Motor neuron (in vitro differentiated cells): Measurements from ENCODE around the gene HLA-DOA. TPM values are rescaled to one million over a fixed set of nuclear protein-coding genes. Genes with fewer than 3 reads are reported as not detected.

Source experiments
- ATAC-seq, 8 experiments: fragments of 200-7000 bp; cut with Tn5 transposase; replicated peaks in 6 of 8; 2 replicates each; pipeline ENCODE4 v1.8.0; 2021; ENCODE audit warnings: mild to moderate bottlenecking in 8 of 8, moderate library complexity in 8 of 8
- H3K27ac ChIP-seq, 2 donors: fragments of 250-450 bp; sonication (Bioruptor Pico); 2 replicates each; pipeline ENCODE4 v1.9.0; 2021; ENCODE audit warnings: antibody characterized with exemption in 2 of 2, mild to moderate bottlenecking in 2 of 2, moderate library complexity in 1 of 2
- H3K4me1 ChIP-seq, 2 donors: fragments of 250-450 bp; sonication (Bioruptor Pico); replicated peaks in 1 of 2; 2 replicates each; pipeline ENCODE4 v1.6.1; 2021; ENCODE audit warnings: antibody characterized with exemption in 2 of 2, mild to moderate bottlenecking in 2 of 2, moderate library complexity in 1 of 2
- H3K4me3 ChIP-seq, 5 donors: fragments of 250-450 bp; sonication (Bioruptor Pico); 2 replicates each; pipeline ENCODE4 v1.9.0; 2021; ENCODE audit warnings: antibody characterized with exemption in 5 of 5, mild to moderate bottlenecking in 5 of 5, moderate library complexity in 4 of 5
- WGBS, 10 experiments: fragments of 450-650 bp; shearing (Covaris generic); methylation state at CpG; one replicate each; pipeline ENCODE4 v1.0.0; 2022; 5-methylcytosine and 5-hydroxymethylcytosine counted together
- in situ Hi-C, 9 experiments: fragments of 400-800 bp; cut with MboI; loops; one replicate each; pipeline ENCODE4 v1.15.0; 2021; ENCODE audit warnings: low sequenced_read_pairs in 9 of 9, low pct_unique_long_range_greater_than_20kb in 2 of 9; ENCODE audit not compliant: unreplicated experiment in 9 of 9
- total RNA-seq, 8 experiments: library from RNA; unstranded; fragments of 300-600 nt; gene quantifications; 2 replicates each; pipeline versions ENCODE4 v1.2.3 to v1.2.4, GENCODE V29; 2022

HLA-DOA gene
- total RNA-seq, 8 experiments from 2014 or later = 0.21 to 1.3 (median 0.54) TPM

DNA sequence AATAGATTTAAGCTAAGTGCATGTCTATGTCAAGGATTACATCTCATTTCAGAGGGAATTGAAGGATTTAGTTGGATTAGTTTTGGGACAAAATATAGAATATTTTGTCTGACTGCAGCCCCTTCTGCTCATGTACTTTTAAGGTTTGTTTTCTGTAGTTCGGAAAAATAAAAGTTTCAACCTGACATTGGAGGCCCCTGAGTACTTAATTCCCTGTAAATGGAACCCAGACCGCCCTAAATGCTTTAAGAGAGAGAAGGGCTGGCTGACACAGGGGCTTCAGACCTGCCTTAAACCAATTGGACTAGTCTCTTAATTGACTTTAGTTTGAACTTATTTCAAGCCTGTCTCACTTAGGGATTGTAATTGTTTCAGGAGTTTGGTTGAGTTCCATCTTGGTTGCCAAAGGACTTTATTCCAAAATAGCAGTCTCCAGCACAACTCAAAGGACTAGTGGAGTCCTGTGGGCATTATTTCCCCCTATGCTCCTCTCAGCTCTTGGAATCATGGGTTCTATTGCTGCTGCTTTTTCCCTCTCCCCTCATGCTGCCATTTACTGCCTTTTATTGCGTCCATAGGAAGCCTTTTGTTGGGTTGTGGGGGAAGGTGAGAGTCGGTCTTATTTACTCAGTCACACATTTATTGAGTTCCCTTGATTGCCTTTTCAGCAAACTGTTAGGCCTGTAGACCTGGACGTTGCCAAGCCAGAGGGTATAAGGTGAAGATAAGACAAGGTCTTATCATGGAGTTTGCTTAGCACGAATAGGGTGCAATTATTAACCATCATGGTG is 26.5 kb downstream of the HLA-DOA start:
- no peak overlapping the region for H3K4me3 ChIP-seq
- no peak overlapping the region for H3K27ac ChIP-seq
- in situ Hi-C loops = loop anchor here in 4 of 9 experiments (25.0 kb wide), 1 partner anchor 96 kb away; no protein-coding TSS in a partner anchor
- 0 to 89% (median 58%) methylated on average over 1 to 6 of the region's 6 CpGs for WGBS, 10 experiments
- H3K4me1 ChIP-seq = no peaks in the 10 kb centered on the region
- peak in 7 of 8 experiments; percentile 0 to 4 (median 1) for ATAC-seq

GRCh38 chr6:32982084-32982701 is 27.2 kb downstream of the HLA-DOA start:
- 34 to 83% (median 75%) methylated on average over 2 to 8 of the region's 8 CpGs; no CpG with 5 or more reads in 2 of the 10 experiments for WGBS, 10 experiments
- in situ Hi-C loops = loop anchor here in 4 of 9 experiments (25.0 kb wide), 1 partner anchor 95 kb away; no protein-coding TSS in a partner anchor
- H3K27ac ChIP-seq = no peak overlapping the region
- H3K4me3 ChIP-seq = no peak overlapping the region
- no peaks in the 10 kb centered on the region for H3K4me1 ChIP-seq
- ATAC-seq = no peak

GRCh38 chr6:32980488-32981038 is 28.8 kb downstream of the HLA-DOA start:
- H3K4me3 ChIP-seq = no peak overlapping the region
- no peak overlapping the region for H3K27ac ChIP-seq
- ATAC-seq = peak in 4 of 8 experiments; percentile 3 to 9 (median 5)
- in situ Hi-C loops = loop anchor here in 4 of 9 experiments (25.0 kb wide), 1 partner anchor 93 kb away; no protein-coding TSS in a partner anchor
- 78 to 95% (median 85%) methylated on average over 3 to 5 of the region's 11 CpGs; no CpG with 5 or more reads in 5 of the 10 experiments for WGBS, 10 experiments
- H3K4me1 ChIP-seq = peaks cover 7 to 10% of the 10 kb centered on the region in 2 donors

DNA sequence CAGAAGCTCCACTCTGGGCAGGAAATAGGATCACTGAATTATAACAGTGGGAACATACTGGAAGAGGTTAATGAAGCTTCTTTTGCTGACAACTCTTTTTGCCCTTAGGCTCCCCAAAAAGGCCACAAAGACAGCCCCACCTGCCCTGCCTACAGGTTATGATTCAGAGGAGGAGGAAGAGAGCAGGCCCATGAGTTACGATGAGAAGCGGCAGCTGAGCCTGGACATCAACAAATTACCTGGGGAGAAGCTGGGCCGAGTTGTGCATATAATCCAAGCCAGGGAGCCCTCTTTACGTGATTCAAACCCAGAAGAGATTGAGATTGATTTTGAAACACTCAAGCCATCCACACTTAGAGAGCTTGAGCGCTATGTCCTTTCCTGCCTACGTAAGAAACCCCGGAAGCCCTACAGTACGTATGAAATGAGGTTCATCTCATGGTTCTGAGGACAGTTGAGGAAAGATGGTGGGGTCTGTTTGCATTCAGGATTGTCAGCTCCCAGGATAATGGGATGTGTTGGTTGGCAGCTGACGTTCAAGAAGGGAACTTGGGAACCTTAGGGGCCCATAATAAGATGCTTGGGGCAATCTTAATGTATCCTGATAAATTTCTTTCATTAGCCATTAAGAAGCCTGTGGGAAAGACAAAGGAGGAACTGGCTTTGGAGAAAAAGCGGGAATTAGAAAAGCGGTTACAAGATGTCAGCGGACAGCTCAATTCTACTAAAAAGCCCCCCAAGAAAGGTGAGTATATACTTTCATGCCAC is 29.5 kb downstream of the HLA-DOA start:
- no peak overlapping the region for H3K4me3 ChIP-seq
- 79 to 100% (median 98%) methylated on average over 1 to 9 of the region's 12 CpGs; no CpG with 5 or more reads in 2 of the 10 experiments for WGBS, 10 experiments
- in situ Hi-C loops = loop anchor here in 4 of 9 experiments (25.0 kb wide), 1 partner anchor 93 kb away; no protein-coding TSS in a partner anchor

GRCh38 chr6:32977953-32978324 is 31.5 kb downstream of the HLA-DOA start:
- peaks cover 13 to 15% of the 10 kb centered on the region in 2 donors for H3K4me1 ChIP-seq
- no peak overlapping the region for H3K27ac ChIP-seq
- no peak overlapping the region for H3K4me3 ChIP-seq
- in situ Hi-C loops = loop anchor here in 4 of 9 experiments (25.0 kb wide), 1 partner anchor 91 kb away; no protein-coding TSS in a partner anchor
- ATAC-seq = no peak
- 77 to 100% (median 90%) methylated on average over 4 to 7 of the region's 7 CpGs; no CpG with 5 or more reads in 1 of the 10 experiments for WGBS, 10 experiments

More for the DNA sequence above, 29.5 kb downstream of the HLA-DOA start:
- no peak for ATAC-seq
- H3K4me1 ChIP-seq = peaks cover 13 to 14% of the 10 kb centered on the region in 2 donors
- no peak overlapping the region for H3K27ac ChIP-seq

- no peak for ATAC-seq
- 66 to 100% (median 94%) methylated on average over 1 to 9 of the region's 10 CpGs for WGBS, 10 experiments
- H3K4me1 ChIP-seq = peaks cover 13 to 15% of the 10 kb centered on the region in 2 donors
- in situ Hi-C loops = loop anchor here in 4 of 9 experiments (25.0 kb wide), 1 partner anchor 90 kb away; no protein-coding TSS in a partner anchor
- no peak overlapping the region for H3K27ac ChIP-seq
- H3K4me3 ChIP-seq = no peak overlapping the region
Measured at GRCh38 chr6:32977272-32977952, 32.0 kb downstream of the HLA-DOA start.

DNA sequence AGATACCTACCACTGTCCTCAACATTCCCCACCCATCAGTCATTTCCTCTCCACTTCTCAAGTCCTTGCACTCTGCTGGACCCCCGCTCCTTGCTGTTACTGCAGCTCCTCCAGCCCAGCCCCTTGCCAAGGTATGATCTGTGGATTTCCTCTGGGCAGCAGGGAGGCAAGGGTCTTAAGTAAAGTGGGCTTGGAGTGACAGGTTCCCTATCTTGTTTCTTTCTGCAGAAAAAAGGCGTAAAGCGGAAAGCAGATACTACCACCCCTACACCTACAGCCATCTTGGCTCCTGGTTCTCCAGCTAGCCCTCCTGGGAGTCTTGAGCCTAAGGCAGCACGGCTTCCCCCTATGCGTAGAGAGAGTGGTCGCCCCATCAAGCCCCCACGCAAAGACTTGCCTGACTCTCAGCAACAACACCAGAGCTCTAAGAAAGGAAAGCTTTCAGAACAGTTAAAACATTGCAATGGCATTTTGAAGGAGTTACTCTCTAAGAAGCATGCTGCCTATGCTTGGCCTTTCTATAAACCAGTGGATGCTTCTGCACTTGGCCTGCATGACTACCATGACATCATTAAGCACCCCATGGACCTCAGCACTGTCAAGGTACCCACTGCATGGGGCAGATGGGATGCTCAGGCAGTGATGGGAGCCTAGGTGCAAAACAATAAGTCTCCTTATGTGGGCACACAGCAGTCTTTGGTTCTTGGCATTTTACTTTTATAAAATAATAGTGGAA is 32.9 kb downstream of the HLA-DOA start:
- WGBS, 10 experiments = 91 to 100% (median 98%) methylated on average over 1 to 6 of the region's 7 CpGs; no CpG with 5 or more reads in 5 of the 10 experiments
- Histone ChIP-seq H3K27ac (no peak overlapping the region), H3K4me3 (peak overlapping the region in 1 of 5 donors; percentile 69), H3K4me1 (peaks cover 13 to 15% of the 10 kb centered on the region in 2 donors)
- ATAC-seq = no peak
- in situ Hi-C loops = loop anchor here in 4 of 9 experiments (25.0 kb wide), 1 partner anchor 89 kb away; no protein-coding TSS in a partner anchor

DNA sequence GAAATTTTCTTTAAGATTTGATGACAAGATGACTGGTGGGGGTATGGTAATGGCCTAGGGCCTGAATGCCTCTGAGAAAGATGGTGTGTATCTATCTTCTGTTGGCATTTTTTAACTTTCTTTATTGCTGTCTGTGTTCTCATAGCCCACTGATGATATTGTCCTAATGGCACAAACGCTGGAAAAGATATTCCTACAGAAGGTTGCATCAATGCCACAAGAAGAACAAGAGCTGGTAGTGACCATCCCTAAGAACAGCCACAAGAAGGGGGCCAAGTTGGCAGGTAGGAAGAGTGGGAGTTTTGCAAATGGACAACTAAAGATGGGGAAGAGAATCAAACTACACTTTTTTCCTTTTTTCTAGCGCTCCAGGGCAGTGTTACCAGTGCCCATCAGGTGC is 33.5 kb downstream of the HLA-DOA start:
- no peak for ATAC-seq
- 0 to 100% (median 67%) methylated on average over 1 to 2 of the region's 2 CpGs; no CpG with 5 or more reads in 3 of the 10 experiments for WGBS, 10 experiments
- Histone ChIP-seq H3K27ac (no peak overlapping the region), H3K4me1 (peaks cover 13 to 15% of the 10 kb centered on the region in 2 donors), H3K4me3 (peak overlapping the region in 2 of 5 donors; percentile 53 to 69)
- in situ Hi-C loops = loop anchor here in 4 of 9 experiments (25.0 kb wide), 1 partner anchor 89 kb away; no protein-coding TSS in a partner anchor

GRCh38 chr6:32974541-32975308 is 34.7 kb downstream of the HLA-DOA start:
- in situ Hi-C loops = loop anchor here in 4 of 9 experiments (25.0 kb wide), 1 partner anchor 87 kb away; no protein-coding TSS in a partner anchor
- WGBS, 10 experiments = 0 to 29% (median 12%) methylated on average over 1 to 9 of the region's 14 CpGs; no CpG with 5 or more reads in 1 of the 10 experiments
- no peak for ATAC-seq
- Histone ChIP-seq H3K4me3 (peak overlapping the region; percentile 49 to 77 (median 60)), H3K27ac (no peak overlapping the region), H3K4me1 (peaks cover 13 to 15% of the 10 kb centered on the region in 2 donors)

- 0 to 40% (median 0%) methylated on average over 1 to 4 of the region's 4 CpGs for WGBS, 10 experiments
- in situ Hi-C loops = no loop called here
Measured at GRCh38 chr6:32974016-32974333, 35.4 kb downstream of the HLA-DOA start.

More at GRCh38 chr6:32974016-32974333, 35.4 kb downstream of the HLA-DOA start:
- Histone ChIP-seq H3K4me1 (peaks cover 13 to 15% of the 10 kb centered on the region in 2 donors), H3K4me3 (peak overlapping the region; percentile 49 to 77 (median 60)), H3K27ac (no peak overlapping the region)
- ATAC-seq = no peak
